Activated naive CD8-positive, alpha-beta T cell (primary cell): ENCODE results near the gene RAB27A.
"Not testable (repeated sequence)": the region's sequence is repeated elsewhere in the genome, so short reads cannot be mapped to it uniquely, and the experiment has no call there.

Experiments used
- H3K27ac Mint-ChIP-seq: one replicate; pipeline ENCODE4 v1.8.0; 2021; ENCODE audit warnings: mixed read lengths
- H3K27me3 Mint-ChIP-seq: one replicate; pipeline ENCODE4 v1.8.0; 2021; ENCODE audit warnings: mixed read lengths
- H3K36me3 Mint-ChIP-seq: one replicate; pipeline ENCODE4 v1.8.0; 2021; ENCODE audit warnings: mixed read lengths
- H3K4me1 Mint-ChIP-seq: one replicate; pipeline ENCODE4 v1.8.0; 2021; ENCODE audit warnings: low read depth, mixed read lengths
- H3K4me3 Mint-ChIP-seq: one replicate; pipeline ENCODE4 v1.8.0; 2021; ENCODE audit warnings: mild to moderate bottlenecking, mixed read lengths
- H3K9me3 Mint-ChIP-seq: one replicate; pipeline ENCODE4 v1.8.0; 2021; ENCODE audit warnings: low read depth, mixed read lengths

Gene RAB27A

GRCh38 chr15:55268176-55268695 is 21.4 kb downstream of the RAB27A start:
- H3K36me3 Mint-ChIP-seq: peaks cover 23% of the 10 kb centered on the region
- H3K27me3 Mint-ChIP-seq: no peaks in the 10 kb centered on the region
- H3K4me3 Mint-ChIP-seq: peak overlapping the region; percentile 81
- H3K27ac Mint-ChIP-seq: peak overlapping the region; percentile 96
- peaks cover 69% of the 10 kb centered on the region for H3K4me1 Mint-ChIP-seq
- H3K9me3 Mint-ChIP-seq: no peaks in the 10 kb centered on the region

GRCh38 chr15:55267401-55268175 is 22.0 kb downstream of the RAB27A start:
- peaks cover 64% of the 10 kb centered on the region for H3K4me1 Mint-ChIP-seq
- H3K27me3 Mint-ChIP-seq: no peaks in the 10 kb centered on the region
- H3K27ac Mint-ChIP-seq: peak overlapping the region; percentile 96
- H3K36me3 Mint-ChIP-seq: peaks cover 26% of the 10 kb centered on the region
- no peaks in the 10 kb centered on the region for H3K9me3 Mint-ChIP-seq
- peak overlapping the region; percentile 81 for H3K4me3 Mint-ChIP-seq

GRCh38 chr15:55266547-55266946 is 23.1 kb downstream of the RAB27A start:
- Mint-ChIP-seq H3K27me3 (no peaks in the 10 kb centered on the region), H3K27ac (peak overlapping the region; percentile 96), H3K4me3 (peak overlapping the region; percentile 81), H3K9me3 (no peaks in the 10 kb centered on the region), H3K36me3 (peaks cover 26% of the 10 kb centered on the region), H3K4me1 (peaks cover 57% of the 10 kb centered on the region)

- Mint-ChIP-seq H3K4me1 (peaks cover 38% of the 10 kb centered on the region), H3K4me3 (no peak overlapping the region), H3K27ac (no peak overlapping the region)
These were observed 29.0 kb downstream of the RAB27A start for GRCh38 chr15:55260562-55261131.

GRCh38 chr15:55257938-55258337 is 31.7 kb downstream of the RAB27A start:
- Mint-ChIP-seq H3K27me3 (no peaks in the 10 kb centered on the region), H3K36me3 (peaks cover 15% of the 10 kb centered on the region), H3K27ac (peak overlapping the region; percentile 69), H3K9me3 (no peaks in the 10 kb centered on the region), H3K4me3 (no peak overlapping the region), H3K4me1 (peaks cover 55% of the 10 kb centered on the region)

More at GRCh38 chr15:55260562-55261131, 29.0 kb downstream of the RAB27A start:
- H3K27me3 Mint-ChIP-seq: no peaks in the 10 kb centered on the region
- H3K36me3 Mint-ChIP-seq: peaks cover 18% of the 10 kb centered on the region
- H3K9me3 Mint-ChIP-seq: no peaks in the 10 kb centered on the region

GRCh38 chr15:55257012-55257670 is 32.5 kb downstream of the RAB27A start:
- Mint-ChIP-seq H3K9me3 (no peaks in the 10 kb centered on the region), H3K27ac (peak overlapping the region; percentile 72), H3K4me3 (peak overlapping the region; percentile 0), H3K36me3 (peaks cover 12% of the 10 kb centered on the region), H3K27me3 (no peaks in the 10 kb centered on the region), H3K4me1 (peaks cover 61% of the 10 kb centered on the region)

GRCh38 chr15:55256281-55257011 is 33.2 kb downstream of the RAB27A start:
- peak overlapping the region; percentile 95 for H3K27ac Mint-ChIP-seq
- H3K36me3 Mint-ChIP-seq: peaks cover 15% of the 10 kb centered on the region
- no peaks in the 10 kb centered on the region for H3K9me3 Mint-ChIP-seq
- H3K4me3 Mint-ChIP-seq: peak overlapping the region; percentile 83
- peaks cover 68% of the 10 kb centered on the region for H3K4me1 Mint-ChIP-seq
- no peaks in the 10 kb centered on the region for H3K27me3 Mint-ChIP-seq

GRCh38 chr15:55255714-55256113 is 33.9 kb downstream of the RAB27A start:
- Mint-ChIP-seq H3K36me3 (peaks cover 14% of the 10 kb centered on the region), H3K4me1 (peaks cover 76% of the 10 kb centered on the region), H3K9me3 (no peaks in the 10 kb centered on the region), H3K27ac (peak overlapping the region; percentile 95), H3K27me3 (no peaks in the 10 kb centered on the region), H3K4me3 (peak overlapping the region; percentile 83)

GRCh38 chr15:55254916-55255679 is 34.5 kb downstream of the RAB27A start:
- peak overlapping the region; percentile 83 for H3K4me3 Mint-ChIP-seq
- no peaks in the 10 kb centered on the region for H3K27me3 Mint-ChIP-seq
- H3K4me1 Mint-ChIP-seq: peaks cover 78% of the 10 kb centered on the region
- no peaks in the 10 kb centered on the region for H3K9me3 Mint-ChIP-seq
- peak overlapping the region; percentile 95 for H3K27ac Mint-ChIP-seq
- H3K36me3 Mint-ChIP-seq: peaks cover 10% of the 10 kb centered on the region

GRCh38 chr15:55253580-55253979 is 36.0 kb downstream of the RAB27A start:
- peak overlapping the region; percentile 86 for H3K27ac Mint-ChIP-seq
- H3K27me3 Mint-ChIP-seq: no peaks in the 10 kb centered on the region
- peaks cover 81% of the 10 kb centered on the region for H3K4me1 Mint-ChIP-seq
- H3K36me3 Mint-ChIP-seq: peaks cover 9% of the 10 kb centered on the region
- H3K9me3 Mint-ChIP-seq: no peaks in the 10 kb centered on the region
- H3K4me3 Mint-ChIP-seq: peak overlapping the region; percentile 41

GRCh38 chr15:55252201-55252600 is 37.4 kb downstream of the RAB27A start:
- Mint-ChIP-seq H3K36me3 (peaks cover 12% of the 10 kb centered on the region), H3K4me3 (peak overlapping the region; percentile 30), H3K27ac (peak overlapping the region; percentile 90), H3K4me1 (peaks cover 78% of the 10 kb centered on the region)
- not testable (repeated sequence) for H3K27me3 Mint-ChIP-seq, H3K9me3 Mint-ChIP-seq

- H3K27me3 Mint-ChIP-seq: no peaks in the 10 kb centered on the region
- peaks cover 77% of the 10 kb centered on the region for H3K4me1 Mint-ChIP-seq
- H3K4me3 Mint-ChIP-seq: peak overlapping the region; percentile 38
- no peaks in the 10 kb centered on the region for H3K9me3 Mint-ChIP-seq
- H3K36me3 Mint-ChIP-seq: peaks cover 15% of the 10 kb centered on the region
- peak overlapping the region; percentile 90 for H3K27ac Mint-ChIP-seq
These were observed 38.7 kb downstream of the RAB27A start for GRCh38 chr15:55250941-55251340.

- Mint-ChIP-seq H3K36me3 (peaks cover 15% of the 10 kb centered on the region), H3K4me3 (peak overlapping the region; percentile 38), H3K27me3 (no peaks in the 10 kb centered on the region), H3K9me3 (no peaks in the 10 kb centered on the region), H3K4me1 (peaks cover 72% of the 10 kb centered on the region), H3K27ac (peak overlapping the region; percentile 90)
These were observed 39.2 kb downstream of the RAB27A start for GRCh38 chr15:55250392-55250791.

- H3K27me3 Mint-ChIP-seq, H3K9me3 Mint-ChIP-seq, H3K4me3 Mint-ChIP-seq: not testable (repeated sequence)
- H3K36me3 Mint-ChIP-seq: peaks cover 18% of the 10 kb centered on the region
- H3K4me1 Mint-ChIP-seq: peaks cover 72% of the 10 kb centered on the region
- peak overlapping the region; percentile 90 for H3K27ac Mint-ChIP-seq
These were observed 39.7 kb downstream of the RAB27A start for GRCh38 chr15:55249885-55250284.
